GM12878 (cell line): ENCODE measurements around the gene ITGA8. TPM values are rescaled to one million over a fixed set of nuclear protein-coding genes. Genes with fewer than 3 reads are reported as not detected.

ENCODE experiments used
- ATAC-seq: fragments of 200-7000 bp; cut with Tn5 transposase; 3 replicates; pipeline ENCODE4 v1.9.1; 2020; ENCODE audit warnings: mild to moderate bottlenecking, moderate library complexity
- BruUV-seq: library from RNA; stranded (reverse); fragments of 400-500 nt; replicated peaks from 2 replicates; lab custom pipeline; 2021; lab: Mats Ljungman, UMichigan
- CTCF ChIA-PET: fragments of 300-600 bp; sonication (Branson Sonifier 250); formaldehyde crosslinking; extraction: SDS; loops from one replicate; lab custom pipeline; 2021; ENCODE audit warnings: inconsistent platforms; lab: Yijun Ruan, JAX
- POLR2A ChIA-PET: fragments of 350-600 bp; formaldehyde crosslinking; extraction: SDS; loops from one replicate; lab custom pipeline; 2021; ENCODE audit warnings: inconsistent platforms; lab: Charles Lee
- RAD21 ChIA-PET: fragments of 300-600 bp; sonication (Branson Sonifier 250); formaldehyde crosslinking; loops from one replicate; lab custom pipeline; 2023; ENCODE audit warnings: antibody characterized with exemption; ENCODE audit not compliant: unreplicated experiment; lab: Charles Lee
- SMC1A ChIA-PET: fragments of 300-600 bp; sonication (Branson Sonifier 250); formaldehyde crosslinking; loops from one replicate; lab custom pipeline; 2023; ENCODE audit not compliant: unreplicated experiment, uncharacterized antibody; lab: Charles Lee
- DNase-seq: peaks from one replicate; pipeline ENCODE4 v3.0.0-alpha.2; 2011; ENCODE audit warnings: low read depth, low spot score
- FAIRE-seq: peaks from 3 replicates; lab custom pipeline; 2011; peaks lifted over from hg19 to GRCh38; lab: Jason Lieb, UNC
- H2AFZ ChIP-seq: 2 replicates; pipeline ENCODE4 v1.6.0; 2011; ENCODE audit warnings: low read depth, low read length, control low read depth; ENCODE audit not compliant: control insufficient read depth
- H3K27ac ChIP-seq: 2 replicates; pipeline ENCODE4 v1.5.1; 2011; ENCODE audit warnings: control low read depth; ENCODE audit not compliant: control insufficient read depth, insufficient read depth
- H3K27me3 ChIP-seq, 2 experiments: replicated peaks in 1 of 2; 2 replicates each; pipeline versions ENCODE4 v1.6.0 to v1.6.1; 2011; ENCODE audit warnings: low read length in 1 of 2; ENCODE audit not compliant: control insufficient read depth in 2 of 2, insufficient read depth in 2 of 2
- H3K36me3 ChIP-seq, 2 experiments: 2 replicates each; pipeline ENCODE4 v1.5.1; 2011; ENCODE audit warnings: low read length in 1 of 2; ENCODE audit not compliant: control insufficient read depth in 2 of 2, insufficient read depth in 2 of 2
- H3K4me1 ChIP-seq: 2 replicates; pipeline ENCODE4 v1.6.1; 2011; ENCODE audit warnings: mild to moderate bottlenecking, low read length, moderate library complexity, mixed read lengths; ENCODE audit not compliant: control insufficient read depth, insufficient read depth
- H3K4me2 ChIP-seq: 2 replicates; pipeline ENCODE4 v1.6.0; 2011; ENCODE audit warnings: control low read depth; ENCODE audit not compliant: control insufficient read depth, insufficient read depth
- H3K4me3 ChIP-seq: fragments of 200-600 bp; sonication (generic); 2 replicates; pipeline ENCODE4 v1.5.1; 2016
- H3K79me2 ChIP-seq: 2 replicates; pipeline ENCODE4 v1.6.0; 2011; ENCODE audit warnings: low read length; ENCODE audit not compliant: control insufficient read depth, insufficient read depth
- H3K9ac ChIP-seq: 2 replicates; pipeline ENCODE4 v1.8.0; 2011; ENCODE audit warnings: low read length, control low read depth, mixed read lengths; ENCODE audit not compliant: control insufficient read depth, insufficient read depth
- H3K9me3 ChIP-seq: replicated peaks from 3 replicates; pipeline ENCODE4 v1.5.1; 2011; ENCODE audit warnings: mild to moderate bottlenecking, low read length; ENCODE audit not compliant: control insufficient read depth, insufficient read depth
- H4K20me1 ChIP-seq: 2 replicates; pipeline ENCODE4 v1.6.0; 2011; ENCODE audit not compliant: control insufficient read depth, insufficient read depth
- CREB1 ChIP-seq: IDR thresholded peaks from 2 replicates; pipeline ENCODE4 v1.6.1; 2012; ENCODE audit warnings: low read depth, mild to moderate bottlenecking, inconsistent platforms
- IRF5 ChIP-seq: fragments of 450-650 bp; IDR thresholded peaks from 2 replicates; pipeline ENCODE4 v1.6.1; 2017; ENCODE audit warnings: borderline replicate concordance
- PKNOX1 ChIP-seq: fragments of 450-650 bp; IDR thresholded peaks from 2 replicates; pipeline ENCODE4 v1.6.1; 2016; ENCODE audit warnings: mild to moderate bottlenecking
- POLR2AphosphoS5 ChIP-seq: IDR thresholded peaks from 2 replicates; pipeline ENCODE4 v1.6.1; 2011; ENCODE audit warnings: mild to moderate bottlenecking, low read length, inconsistent platforms
- RBBP5 ChIP-seq: fragments of 200-600 bp; sonication (generic); conservative IDR thresholded peaks from 2 replicates; pipeline ENCODE4 v1.6.1; 2016
- RELB ChIP-seq: fragments of 450-650 bp; IDR thresholded peaks from 2 replicates; pipeline ENCODE4 v1.6.1; 2017; ENCODE audit warnings: low read depth, mild to moderate bottlenecking, moderate library complexity
- SKIL ChIP-seq: fragments of 450-650 bp; IDR thresholded peaks from 2 replicates; pipeline ENCODE4 v1.6.1; 2017; ENCODE audit warnings: mild to moderate bottlenecking, low read depth, inconsistent platforms; ENCODE audit not compliant: poor library complexity, severe bottlenecking
- SP1 ChIP-seq: IDR thresholded peaks from one replicate; pipeline ENCODE4 v1.6.1; 2011; ENCODE audit warnings: low read depth, low read length
- WGBS: methylation state at CpG from one replicate; pipeline ENCODE4 v1.1.6; 2016; ENCODE audit warnings: low lambda C conversion rate; ENCODE audit not compliant: insufficient replicate concordance, insufficient coverage; ENCODE audit errors: missing lambda C conversion rate; 5-methylcytosine and 5-hydroxymethylcytosine counted together
- in situ Hi-C: fragments of 300-500 bp; cut with MboI; formaldehyde crosslinking; loops from 9 replicates; pipeline ENCODE4 v1.14.3; 2018; ENCODE audit warnings: mixed read lengths
- intact Hi-C: fragments of 100-400 bp; cut with micrococcal nuclease; formaldehyde crosslinking; loops from one replicate; pipeline ENCODE4 v1.14.2; 2022; ENCODE audit not compliant: unreplicated experiment
- polyA plus RNA-seq, 11 experiments: library from polyadenylated mRNA; depleted of rRNA in 4 of 11; unstranded in 6 of 11; stranded (reverse) in 5 of 11; fragments of >200 nt; fragmentation: Nextera tagmentation in 4 of 11; fragmentation: Illumina TruSeq in 1 of 11; extraction: Ambion mirVana in 4 of 11; extraction: Trizol in 1 of 11; gene quantifications; 1 replicate in 1 of 11; 2 replicates in 10 of 11; pipeline versions ENCODE4 v1.2.1 to v1.2.3, GENCODE V29; 2011 to 2016; ENCODE audit warnings: inconsistent platforms in 2 of 11, missing spikeins in 2 of 11, low read depth in 1 of 11
- total RNA-seq, 4 experiments: library from RNA; depleted of rRNA in 3 of 4; stranded (reverse); fragments of >200 nt in 3 of 4; fragmentation: Illumina TruSeq in 1 of 4; extraction: Trizol in 1 of 4; gene quantifications; 2 replicates each; pipeline versions ENCODE4 v1.2.1 to v1.2.3, GENCODE V29; 2013 to 2021

ITGA8 gene
- total and polyA plus RNA-seq, 10 of the 15 experiments (the other 5 are each of a cell fraction or from before 2014, with no cell fraction given), result 0.03 TPM; not detected in 9

- TF ChIP-seq SKIL, result no peak
- TF ChIP-seq POLR2AphosphoS5, result no peak
- no peak for TF ChIP-seq RBBP5
- TF ChIP-seq SP1, result no peak
- TF ChIP-seq CREB1, result no peak
- TF ChIP-seq RELB, result no peak
- TF ChIP-seq IRF5, result no peak
- TF ChIP-seq, all 136 proteins: peak for 0
These were observed 23.9 kb downstream of the ITGA8 start (continued) for GRCh38 chr10:15695852-15696251.

- no peak overlapping the region for H3K27ac ChIP-seq
- H2AFZ ChIP-seq, result no peak overlapping the region
- no peaks in the 10 kb centered on the region; a peak in 1 of 4 replicates for H3K27me3 ChIP-seq
- H3K4me3 ChIP-seq, result no peak overlapping the region
- no peaks in the 10 kb centered on the region for H3K36me3 ChIP-seq
- no peaks in the 10 kb centered on the region for H4K20me1 ChIP-seq
- RAD21 ChIA-PET, result no interaction called here
- H3K9me3 ChIP-seq, result no peaks in the 10 kb centered on the region
- H3K4me2 ChIP-seq, result no peak overlapping the region
- POLR2A ChIA-PET, result interaction anchor here (0.5 kb wide), 1 partner anchor 137 kb away, joined by 6 read pairs; no protein-coding TSS in a partner anchor
- 17% methylated on average over 5 of the region's 5 CpGs for WGBS
- DNase-seq (no peak), FAIRE-seq (no peak), ATAC-seq (no peak)
- no peaks in the 10 kb centered on the region for H3K79me2 ChIP-seq
- intact Hi-C loops, result no loop called here
- CTCF ChIA-PET, result no interaction called here
- no peaks in the 10 kb centered on the region for H3K4me1 ChIP-seq
- TF ChIP-seq PKNOX1, result no peak
- in situ Hi-C loops, result no loop called here
- H3K9ac ChIP-seq, result no peak overlapping the region
- BruUV-seq, result no TSS peak
- SMC1A ChIA-PET, result no interaction called here
These were observed 29.7 kb downstream of the ITGA8 start for GRCh38 chr10:15690031-15690430.
